B cell (primary cell): ENCODE data around the gene CLINT1. TPM values are rescaled to one million over a fixed set of nuclear protein-coding genes. Genes with fewer than 3 reads are reported as not detected.
A peak's percentile ranks its signal among the peaks of the same experiment; 100 is the strongest.

Experiments used
- ATAC-seq: fragments of 200-7000 bp; cut with Tn5 transposase; one replicate; pipeline ENCODE4 v1.10.0; 2021; ENCODE audit warnings: low read depth, mild to moderate bottlenecking, moderate number of reproducible peaks, moderate library complexity
- CTCF ChIA-PET: fragments of 350-600 bp; sonication (Branson Sonifier 250); formaldehyde crosslinking; loops from one replicate; lab custom pipeline; 2021; ENCODE audit warnings: antibody characterized with exemption, inconsistent platforms; lab: Charles Lee
- POLR2A ChIA-PET: fragments of 350-600 bp; sonication (Branson Sonifier 250); formaldehyde crosslinking; loops from one replicate; lab custom pipeline; 2021; ENCODE audit warnings: antibody characterized with exemption; lab: Charles Lee
- DNase-seq: peaks from one replicate; pipeline ENCODE4 v3.0.0; 2013
- H2AFZ ChIP-seq: 2 replicates; pipeline ENCODE4 v1.6.1; 2012; ENCODE audit warnings: mild to moderate bottlenecking, low read depth, low read length; ENCODE audit not compliant: insufficient read depth, poor library complexity, severe bottlenecking
- H3K27ac ChIP-seq, 2 donors: 1 replicate in 1 of 2; 2 replicates in 1 of 2; pipeline ENCODE4 v1.5.1; 2012 to 2013; ENCODE audit warnings: low read length in 2 of 2, mild to moderate bottlenecking in 2 of 2, moderate library complexity in 1 of 2
- H3K27me3 ChIP-seq, 4 experiments: fragments of 200-600 bp in 1 of 4; sonication (generic) in 1 of 4; replicated peaks in 1 of 4; 1 replicate in 2 of 4; 2 replicates in 2 of 4; pipeline versions ENCODE4 v1.6.1 to v1.7.0; 2013 to 2016; ENCODE audit warnings: low read length in 3 of 4, mild to moderate bottlenecking in 2 of 4, mixed read lengths in 1 of 4, moderate library complexity in 1 of 4; ENCODE audit not compliant: insufficient read depth in 4 of 4, control insufficient read depth in 3 of 4; ENCODE audit errors: control extremely low read depth in 1 of 4
- H3K36me3 ChIP-seq, 2 experiments: replicated peaks in 1 of 2; 1 replicate in 1 of 2; 2 replicates in 1 of 2; pipeline versions ENCODE4 v1.6.1 to v1.7.1; 2013; ENCODE audit warnings: low read length in 1 of 2; ENCODE audit not compliant: insufficient read depth in 2 of 2, control insufficient read depth in 1 of 2; ENCODE audit errors: control extremely low read depth in 1 of 2, extremely low read depth in 1 of 2
- H3K4me1 ChIP-seq, 2 donors: fragments of 200-600 bp in 1 of 2; sonication (generic) in 1 of 2; 1 replicate in 1 of 2; 2 replicates in 1 of 2; pipeline versions ENCODE4 v1.5.1 to v1.6.1; 2013 to 2017; ENCODE audit warnings: low read length in 2 of 2; ENCODE audit not compliant: control insufficient read depth in 2 of 2, insufficient read depth in 2 of 2
- H3K4me2 ChIP-seq: replicated peaks from 2 replicates; pipeline ENCODE3; 2012; ENCODE audit warnings: mild to moderate bottlenecking, low read depth, low read length; ENCODE audit not compliant: poor library complexity, severe bottlenecking
- H3K4me3 ChIP-seq, 5 experiments: fragments of 200-600 bp in 1 of 5; sonication (generic) in 1 of 5; 1 replicate in 3 of 5; 2 replicates in 2 of 5; pipeline versions ENCODE4 v1.5.1 to v1.7.0; 2011 to 2016; ENCODE audit warnings: low read length in 4 of 5, mild to moderate bottlenecking in 4 of 5, low read depth in 2 of 5, control low read depth in 1 of 5, moderate library complexity in 1 of 5; ENCODE audit not compliant: insufficient read depth in 1 of 5; ENCODE audit errors: control extremely low read depth in 1 of 5, extremely low read depth in 1 of 5
- H3K79me2 ChIP-seq: fragments of 200-600 bp; sonication (generic); one replicate; pipeline ENCODE4 v1.6.0; 2016; ENCODE audit warnings: low read length; ENCODE audit not compliant: control insufficient read depth, insufficient read depth
- H3K9ac ChIP-seq: fragments of 200-600 bp; sonication (generic); 2 replicates; pipeline ENCODE4 v1.6.1; 2017; ENCODE audit warnings: mild to moderate bottlenecking, low read length, moderate library complexity
- H3K9me3 ChIP-seq, 3 donors: one replicate each; pipeline versions ENCODE4 v1.6.1 to v1.7.1; 2013; ENCODE audit warnings: low read length in 2 of 3; ENCODE audit not compliant: control insufficient read depth in 2 of 3, insufficient read depth in 1 of 3; ENCODE audit errors: control extremely low read depth in 1 of 3
- H4K20me1 ChIP-seq: 2 replicates; pipeline ENCODE4 v1.6.0; 2012; ENCODE audit warnings: mild to moderate bottlenecking, low read length; ENCODE audit not compliant: insufficient read depth, control insufficient read depth, poor library complexity, severe bottlenecking
- H3K27ac Mint-ChIP-seq: one replicate; pipeline ENCODE4 v1.8.0; 2021; ENCODE audit warnings: mixed read lengths
- H3K27me3 Mint-ChIP-seq: one replicate; pipeline ENCODE4 v1.8.0; 2021; ENCODE audit warnings: mixed read lengths
- H3K4me1 Mint-ChIP-seq: one replicate; pipeline ENCODE4 v1.8.0; 2021; ENCODE audit warnings: mixed read lengths
- H3K4me3 Mint-ChIP-seq: one replicate; pipeline ENCODE4 v1.8.0; 2021; ENCODE audit warnings: mixed read lengths
- H3K9me3 Mint-ChIP-seq: one replicate; pipeline ENCODE4 v1.8.0; 2022; ENCODE audit warnings: mixed read lengths; ENCODE audit not compliant: insufficient read depth
- CTCF ChIP-seq: fragments of 200-600 bp; IDR thresholded peaks from one replicate; pipeline ENCODE4 v1.8.0; 2022; ENCODE audit warnings: antibody characterized with exemption, mild to moderate bottlenecking
- EZH2 ChIP-seq: IDR thresholded peaks from 2 replicates; pipeline ENCODE4 v1.6.1; 2012; ENCODE audit warnings: borderline replicate concordance, low read depth, mild to moderate bottlenecking, moderate library complexity, low read length; ENCODE audit not compliant: insufficient read depth, poor library complexity, severe bottlenecking
- WGBS: methylation state at CpG from one replicate; pipeline ENCODE4 v1.1.5; 2013; ENCODE audit warnings: missing lambda C conversion rate; ENCODE audit not compliant: insufficient coverage; 5-methylcytosine and 5-hydroxymethylcytosine counted together
- intact Hi-C: fragments of 100-400 bp; cut with micrococcal nuclease; formaldehyde crosslinking; loops from one replicate; pipeline ENCODE4 v1.10.0; 2022
- polyA plus RNA-seq: library from polyadenylated mRNA; depleted of rRNA; stranded (reverse); fragments of >200 nt; gene quantifications from 2 replicates; pipeline ENCODE4 v1.2.3, GENCODE V29; 2012
- total RNA-seq, 2 donors: library from RNA; stranded (reverse); fragments of 120-200 nt in 1 of 2; gene quantifications; 1 replicate in 1 of 2; 2 replicates in 1 of 2; pipeline versions ENCODE4 v1.2.3 to v1.2.4, GENCODE V29; 2013 to 2022

Gene CLINT1
- total and polyA plus RNA-seq, 2 donors (not counting 1 experiment from before 2014, with no cell fraction given), result 69.7 to 89.1 TPM

- Mint-ChIP-seq H3K27me3 (no peaks in the 10 kb centered on the region), H3K4me3 (peak overlapping the region; percentile 29), H3K27ac (peak overlapping the region; percentile 33), H3K9me3 (no peaks in the 10 kb centered on the region), H3K4me1 (peaks cover 61% of the 10 kb centered on the region)
- Histone ChIP-seq H2AFZ (no peak overlapping the region), H3K9ac (no peak overlapping the region), H3K9me3 (no peaks in the 10 kb centered on the region), H3K36me3 (no peaks in the 10 kb centered on the region), H3K4me1 (peaks cover 24 to 51% of the 10 kb centered on the region in 2 donors), H3K4me2 (no peak overlapping the region), H3K27ac (no peak overlapping the region), H3K4me3 (no peak overlapping the region), H3K27me3 (no peaks in the 10 kb centered on the region), H3K79me2 (peaks cover 79% of the 10 kb centered on the region), H4K20me1 (peaks cover 51% of the 10 kb centered on the region)
- intact Hi-C loops, result no loop called here
- ChIA-PET POLR2A (interaction anchor here (0.5 to 0.7 kb wide), 3 partner anchors 144 to 1476 kb away, joined by 3 to 7 read pairs (median 5); no protein-coding TSS in a partner anchor), CTCF (interaction anchor here (0.5 to 1.5 kb wide), 10 partner anchors 11 to 1278 kb away, joined by 3 to 11 read pairs (median 4); partner anchors contain the start of gene LSM11)
- ATAC-seq, result peak; percentile 28
- no peak for DNase-seq
- WGBS, result no CpG with 5 or more reads among the region's 4 CpGs
- TF ChIP-seq EZH2 (no peak), CTCF (no peak)
Observed at GRCh38 chr5:157828944-157829639, 29.9 kb downstream of the CLINT1 start.
